WERI-Rb-1 (cell line): ENCODE measurements around the gene DHTKD1.
"Not testable (repeated sequence)": the region's sequence is repeated elsewhere in the genome, so short reads cannot be mapped to it uniquely, and the experiment has no call there.

Experiments
- DNase-seq: peaks from one replicate; pipeline ENCODE4 v3.0.0-alpha.2; 2020
- H3K27ac ChIP-seq: fragments of 250-450 bp; sonication (Bioruptor Pico); 2 replicates; pipeline ENCODE4 v1.5.1; 2020; ENCODE audit warnings: mild to moderate bottlenecking, moderate library complexity
- H3K27me3 ChIP-seq: fragments of 250-450 bp; sonication (Bioruptor Pico); 2 replicates; pipeline ENCODE4 v1.5.1; 2021; ENCODE audit warnings: mild to moderate bottlenecking, low read depth, moderate library complexity; ENCODE audit not compliant: insufficient read depth, severe bottlenecking
- H3K36me3 ChIP-seq: fragments of 250-450 bp; sonication (Bioruptor Pico); 2 replicates; pipeline ENCODE4 v1.5.1; 2020; ENCODE audit warnings: mild to moderate bottlenecking, moderate library complexity
- H3K4me3 ChIP-seq: 2 replicates; pipeline ENCODE4 v1.5.1; 2011; ENCODE audit warnings: low read depth, mild to moderate bottlenecking, control low read depth, low read length
- H3K9me3 ChIP-seq: fragments of 250-450 bp; sonication (Bioruptor Pico); 2 replicates; pipeline ENCODE4 v1.5.1; 2021; ENCODE audit warnings: mild to moderate bottlenecking, moderate library complexity; ENCODE audit not compliant: severe bottlenecking
- TF ChIP-seq, protein P1 (sequence below): IDR thresholded peaks from 2 replicates; pipeline ENCODE4 v1.5.1; 2011; ENCODE audit warnings: low read depth, mild to moderate bottlenecking, control low read depth, inconsistent platforms, low read length

The DHTKD1 gene

DNA sequence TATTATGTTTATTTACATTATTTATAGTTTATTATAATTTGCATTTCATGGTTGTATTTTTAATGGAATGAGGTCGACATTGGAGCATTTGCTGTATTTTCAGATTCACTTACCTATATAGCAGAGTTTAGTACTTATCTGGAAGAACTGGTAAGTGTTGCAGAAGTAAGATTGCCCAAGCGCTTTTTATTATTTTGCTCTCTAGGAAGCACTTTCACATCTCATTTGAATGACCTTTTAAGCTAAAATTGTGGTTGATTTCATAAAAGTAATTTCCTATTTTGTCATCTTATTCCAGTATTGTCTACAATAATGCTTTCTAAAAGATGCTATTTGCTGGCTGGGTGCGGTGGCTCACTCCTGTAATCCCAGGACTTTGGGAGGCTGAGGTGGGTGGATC, 89.4 kb downstream of the DHTKD1 start:
- TF ChIP-seq, protein P1, sequence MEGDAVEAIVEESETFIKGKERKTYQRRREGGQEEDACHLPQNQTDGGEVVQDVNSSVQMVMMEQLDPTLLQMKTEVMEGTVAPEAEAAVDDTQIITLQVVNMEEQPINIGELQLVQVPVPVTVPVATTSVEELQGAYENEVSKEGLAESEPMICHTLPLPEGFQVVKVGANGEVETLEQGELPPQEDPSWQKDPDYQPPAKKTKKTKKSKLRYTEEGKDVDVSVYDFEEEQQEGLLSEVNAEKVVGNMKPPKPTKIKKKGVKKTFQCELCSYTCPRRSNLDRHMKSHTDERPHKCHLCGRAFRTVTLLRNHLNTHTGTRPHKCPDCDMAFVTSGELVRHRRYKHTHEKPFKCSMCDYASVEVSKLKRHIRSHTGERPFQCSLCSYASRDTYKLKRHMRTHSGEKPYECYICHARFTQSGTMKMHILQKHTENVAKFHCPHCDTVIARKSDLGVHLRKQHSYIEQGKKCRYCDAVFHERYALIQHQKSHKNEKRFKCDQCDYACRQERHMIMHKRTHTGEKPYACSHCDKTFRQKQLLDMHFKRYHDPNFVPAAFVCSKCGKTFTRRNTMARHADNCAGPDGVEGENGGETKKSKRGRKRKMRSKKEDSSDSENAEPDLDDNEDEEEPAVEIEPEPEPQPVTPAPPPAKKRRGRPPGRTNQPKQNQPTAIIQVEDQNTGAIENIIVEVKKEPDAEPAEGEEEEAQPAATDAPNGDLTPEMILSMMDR = no peak
- Histone ChIP-seq H3K27me3 (no peaks in the 10 kb centered on the region), H3K9me3 (no peaks in the 10 kb centered on the region), H3K36me3 (peaks cover 4% of the 10 kb centered on the region), H3K4me3 (no peak overlapping the region), H3K27ac (no peak overlapping the region)
- DNase-seq = no peak

DNA sequence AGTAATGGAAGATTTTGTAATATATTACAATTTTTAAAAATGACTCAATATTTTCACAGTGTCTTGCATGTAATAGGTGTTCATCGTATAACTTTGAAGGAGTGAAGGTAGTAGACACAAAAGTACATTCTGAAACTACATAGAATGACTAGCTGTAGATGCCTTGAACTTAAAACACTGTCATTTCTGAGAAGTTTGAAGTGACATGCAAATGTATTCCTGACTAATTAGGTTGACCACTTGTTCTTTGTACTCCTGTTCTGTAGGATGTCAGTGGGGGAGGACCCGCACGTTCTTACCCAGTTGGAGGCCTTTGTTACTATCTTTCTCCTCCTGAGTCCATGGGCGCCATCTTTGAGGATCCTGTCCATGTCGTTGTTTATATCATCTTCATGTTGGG, 91.9 kb downstream of the DHTKD1 start:
- TF ChIP-seq, protein P1 = no peak
- no peaks in the 10 kb centered on the region for H3K9me3 ChIP-seq
- H3K36me3 ChIP-seq = peaks cover 4% of the 10 kb centered on the region
- H3K4me3 ChIP-seq = no peak overlapping the region
- DNase-seq = no peak
- H3K27ac ChIP-seq = no peak overlapping the region
- no peaks in the 10 kb centered on the region for H3K27me3 ChIP-seq

DNA sequence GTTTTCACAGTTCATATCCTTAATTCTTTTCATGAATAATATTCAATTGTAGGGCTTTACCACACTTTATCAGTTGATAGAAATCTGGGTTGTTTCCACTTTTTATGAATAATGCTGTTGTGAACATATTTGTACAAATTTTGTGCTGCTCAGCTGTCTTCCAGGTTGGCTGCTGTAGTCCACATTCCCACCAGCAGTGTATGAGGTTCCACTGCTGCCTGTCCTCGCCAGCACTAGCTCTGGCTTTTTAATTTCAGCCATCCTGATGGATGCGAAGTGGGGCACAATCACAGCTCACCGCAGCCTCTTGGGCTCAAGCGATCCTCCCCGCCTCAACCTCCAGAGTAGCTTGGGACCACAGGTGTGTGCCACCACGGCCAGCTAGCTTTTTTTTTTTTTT, 94.2 kb downstream of the DHTKD1 start:
- H3K27ac ChIP-seq = no peak overlapping the region
- no peak overlapping the region for H3K4me3 ChIP-seq
- H3K27me3 ChIP-seq = no peaks in the 10 kb centered on the region
- H3K9me3 ChIP-seq = no peaks in the 10 kb centered on the region
- H3K36me3 ChIP-seq = peaks cover 4% of the 10 kb centered on the region
- TF ChIP-seq, protein P1 = no peak
- DNase-seq = no peak

DNA sequence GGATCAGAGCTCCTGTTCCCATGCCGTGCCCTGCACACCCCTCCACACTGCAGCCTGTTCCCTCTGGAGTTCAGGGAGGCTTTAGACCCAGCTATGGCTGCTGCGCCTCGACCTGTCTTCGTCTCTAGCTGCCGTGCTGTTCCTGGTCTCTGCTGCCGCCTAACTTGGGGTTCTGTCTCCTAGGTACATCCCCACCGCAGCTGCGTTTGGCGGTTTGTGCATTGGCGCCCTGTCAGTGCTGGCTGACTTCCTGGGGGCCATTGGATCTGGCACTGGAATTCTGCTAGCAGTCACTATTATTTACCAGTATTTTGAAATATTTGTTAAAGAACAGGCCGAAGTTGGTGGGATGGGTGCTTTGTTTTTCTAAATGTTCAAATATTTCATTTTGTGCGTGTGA, 95.3 kb downstream of the DHTKD1 start:
- TF ChIP-seq, protein P1 = no peak
- Histone ChIP-seq H3K9me3 (no peaks in the 10 kb centered on the region), H3K27me3 (no peaks in the 10 kb centered on the region), H3K27ac (no peak overlapping the region), H3K4me3 (no peak overlapping the region), H3K36me3 (peaks cover 4% of the 10 kb centered on the region)
- DNase-seq = no peak

DNA sequence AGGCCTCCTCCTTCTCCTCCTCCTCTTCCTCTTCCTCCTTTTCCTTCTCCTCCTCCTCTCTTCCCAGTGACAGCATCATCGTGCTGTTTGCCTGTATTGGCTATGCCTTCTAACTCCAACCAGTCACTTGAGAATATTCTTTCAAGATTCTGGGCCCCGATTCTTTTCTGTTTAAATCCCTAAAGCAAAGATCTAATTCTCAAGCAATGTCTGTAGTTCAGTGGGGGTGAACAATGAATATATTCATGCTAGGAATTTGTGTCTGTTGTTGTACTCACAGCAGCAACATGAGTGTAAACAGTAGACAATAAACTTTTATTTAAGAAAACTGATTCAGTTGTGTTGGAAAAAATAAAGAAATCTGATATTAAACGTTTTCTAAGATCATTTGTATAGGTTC, 96.3 kb downstream of the DHTKD1 start:
- Histone ChIP-seq H3K9me3 (no peaks in the 10 kb centered on the region), H3K4me3 (no peak overlapping the region), H3K27me3 (no peaks in the 10 kb centered on the region), H3K36me3 (peaks cover 4% of the 10 kb centered on the region), H3K27ac (no peak overlapping the region)
- no peak for DNase-seq
- TF ChIP-seq, protein P1 = no peak

DNA sequence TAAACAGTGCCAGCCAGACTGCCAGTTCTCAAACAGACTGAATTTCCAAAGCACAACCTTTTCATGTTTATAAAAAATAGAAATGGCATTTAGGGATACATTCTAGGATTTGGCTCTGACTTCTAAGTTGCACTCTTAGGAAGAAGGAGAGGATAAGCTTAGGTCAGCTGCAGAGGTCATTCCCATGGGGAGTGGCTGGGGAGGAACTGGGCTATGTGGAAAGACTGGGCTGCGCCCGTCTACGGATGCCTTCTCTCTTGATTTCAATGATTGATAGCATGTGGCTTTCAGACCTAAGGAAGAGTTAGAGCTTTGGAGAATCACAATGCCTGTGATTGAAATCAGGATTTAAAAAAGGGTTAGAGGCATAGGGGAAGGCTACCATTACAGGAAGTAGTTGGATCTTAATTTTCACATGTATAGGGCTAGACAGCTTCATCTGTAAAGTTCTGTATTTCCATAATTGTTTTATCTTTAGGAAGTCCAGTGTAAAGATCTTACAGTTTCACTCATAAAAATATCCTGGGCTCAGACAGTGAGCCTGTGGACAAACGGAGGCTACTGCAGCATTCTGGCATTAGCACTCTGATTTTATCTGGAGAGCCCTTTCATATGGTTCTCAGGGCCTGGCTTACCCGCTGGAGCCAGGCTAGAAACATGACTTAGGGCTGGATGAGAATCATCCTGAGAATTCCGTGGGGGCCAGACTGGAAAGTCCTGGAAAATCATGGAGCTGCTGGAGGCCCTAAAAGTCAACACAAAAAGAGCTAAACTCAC, 97.4 kb downstream of the DHTKD1 start:
- Histone ChIP-seq H3K27ac (no peak overlapping the region), H3K4me3 (no peak overlapping the region), H3K27me3 (no peaks in the 10 kb centered on the region), H3K9me3 (no peaks in the 10 kb centered on the region), H3K36me3 (peaks cover 6% of the 10 kb centered on the region)
- TF ChIP-seq, protein P1 = no peak
- no peak for DNase-seq

DNA sequence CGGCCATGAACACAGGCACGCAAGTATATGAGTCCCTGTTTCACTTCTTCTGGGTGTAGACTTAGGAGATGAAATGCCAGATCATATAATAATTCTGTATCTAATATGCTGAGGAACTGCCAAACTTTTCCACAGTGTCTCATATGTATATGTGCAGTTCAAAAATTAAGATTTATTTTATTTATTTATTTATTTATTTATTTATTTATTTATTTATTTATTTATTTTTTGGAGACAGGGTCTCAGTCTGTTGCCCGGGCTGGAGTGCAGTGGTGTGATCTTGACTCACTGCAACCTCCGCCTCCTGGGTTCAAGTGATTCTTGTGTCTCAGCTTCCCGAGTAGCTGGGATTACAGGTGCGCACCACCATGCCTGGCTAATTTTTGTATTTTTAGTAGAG, 102.8 kb downstream of the DHTKD1 start:
- H3K36me3 ChIP-seq, DNase-seq, H3K27me3 ChIP-seq, H3K4me3 ChIP-seq, H3K27ac ChIP-seq, H3K9me3 ChIP-seq: not testable (repeated sequence)
